ENCODE measurements around the gene WFDC10B. TPM values are rescaled to one million over a fixed set of nuclear protein-coding genes. Genes with fewer than 3 reads are reported as not detected.

Gene WFDC10B
- polyA plus RNA-seq (2011; rRNA removed) = not detected in 2 replicates
- polyA plus RNA-seq (2012; cell fraction: cytosol; rRNA removed) = not detected in 2 replicates
- not detected in 2 replicates for polyA plus RNA-seq (2012; cell fraction: nucleus; rRNA removed)
- not detected in 3 replicates for polyA plus RNA-seq (2017; fragmentation: RNase III; extraction: RNeasy Plus Mini Kit Qiagen cat#74134 plus additional on column Dnase treatment)
- not detected in 2 replicates for polyA minus RNA-seq (2011; rRNA and poly(A)+ RNA removed)

DNA sequence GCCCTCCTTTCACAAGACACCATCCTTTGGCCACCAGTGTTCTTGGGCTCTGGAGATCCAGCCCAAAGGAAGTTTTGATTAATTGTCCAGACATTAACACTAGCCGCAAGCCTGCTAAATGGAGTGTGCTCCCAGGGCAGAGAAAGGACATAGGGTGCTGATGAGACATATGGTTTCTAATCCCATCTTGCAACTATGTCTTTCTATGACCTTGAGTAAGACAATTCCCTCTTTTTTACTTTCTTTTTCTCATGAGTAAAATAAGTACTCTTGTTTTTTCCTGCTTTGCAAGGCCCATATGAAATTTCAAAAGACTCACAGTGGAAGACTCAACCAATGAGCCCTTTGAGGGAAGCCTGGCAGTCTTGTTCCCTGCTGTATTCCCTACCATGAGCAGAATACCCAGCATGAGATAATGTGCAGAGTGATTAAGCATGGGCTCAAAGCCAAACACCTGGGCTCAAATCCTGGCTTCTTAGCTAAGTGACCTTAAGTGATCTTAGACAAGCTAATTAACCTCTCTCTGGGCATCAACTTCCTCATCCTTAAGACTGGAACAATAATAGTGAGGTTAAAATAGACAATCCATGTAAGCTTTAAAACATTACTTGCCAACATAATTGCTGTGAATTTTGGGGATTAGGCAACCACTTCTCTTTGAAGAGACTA, at the start of gene WFDC10B:
TSS of gene WFDC10B (minus strand) at position 51 of the 669 bp plus-strand sequence. CDS start 19,027 bp downstream, outside the sequence.
- TF ChIP-seq SREBF2 (IDR thresholded peaks at IDR 0.05) = no peak
- no peak for TF ChIP-seq EHF (CRISPR knock-in tag; IDR thresholded peaks at IDR 0.05)
- no peak for TF ChIP-seq HOXA7 (CRISPR knock-in tag; IDR thresholded peaks at IDR 0.05)
- TF ChIP-seq FOSL2 (IDR thresholded peaks at IDR 0.05) = no peak
- TF ChIP-seq FOSL2 (CRISPR knock-in tag; IDR thresholded peaks at IDR 0.05) = no peak
- TF ChIP-seq PBX3 (IDR thresholded peaks at IDR 0.05) = no peak
- TF ChIP-seq ZNF302 (CRISPR knock-in tag; IDR thresholded peaks at IDR 0.05) = no peak
- TF ChIP-seq REST (IDR thresholded peaks at IDR 0.05) = no peak
- no peak for TF ChIP-seq CBX8 (IDR thresholded peaks at IDR 0.05)
- TF ChIP-seq KDM5A (IDR thresholded peaks at IDR 0.05) = no peak
- TF ChIP-seq, protein P1, sequence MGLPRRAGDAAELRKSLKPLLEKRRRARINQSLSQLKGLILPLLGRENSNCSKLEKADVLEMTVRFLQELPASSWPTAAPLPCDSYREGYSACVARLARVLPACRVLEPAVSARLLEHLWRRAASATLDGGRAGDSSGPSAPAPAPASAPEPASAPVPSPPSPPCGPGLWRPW (IDR thresholded peaks at IDR 0.05) = no peak
- no peak for TF ChIP-seq MAZ (IDR thresholded peaks at IDR 0.05; ENCODE audit: borderline replicate concordance, low read depth, low read length)
- TF ChIP-seq NR3C1 (IDR thresholded peaks at IDR 0.05) = no peak
- TF ChIP-seq FOXS1 (CRISPR knock-in tag; IDR thresholded peaks at IDR 0.05) = no peak
- ATAC-seq (no peak), DNase-seq (ENCODE audit: low read depth in 1 of 2, low spot score in 1 of 2) (no peak), FAIRE-seq (no peak)
- POLR2A ChIA-PET = no interaction called here
- no peak within 1 kb of the TSS for H3K27ac ChIP-seq
- H3K4me3 ChIP-seq = no peak within 1 kb of the TSS
- H3K9me3 ChIP-seq = no peaks in the 10 kb centered on the region
- no peaks in the 10 kb centered on the region for H3K4me1 ChIP-seq
- H3K4me2 ChIP-seq = no peak within 1 kb of the TSS
- CTCF ChIA-PET = interaction anchor here (1.2 to 1.5 kb wide), 2 partner anchors 66 to 412 kb away, joined by 3 to 4 read pairs; no protein-coding TSS in a partner anchor
- 82% methylated on average over 1 of the region's 1 CpG for WGBS (ENCODE audit: missing lambda C conversion rate)

DNA sequence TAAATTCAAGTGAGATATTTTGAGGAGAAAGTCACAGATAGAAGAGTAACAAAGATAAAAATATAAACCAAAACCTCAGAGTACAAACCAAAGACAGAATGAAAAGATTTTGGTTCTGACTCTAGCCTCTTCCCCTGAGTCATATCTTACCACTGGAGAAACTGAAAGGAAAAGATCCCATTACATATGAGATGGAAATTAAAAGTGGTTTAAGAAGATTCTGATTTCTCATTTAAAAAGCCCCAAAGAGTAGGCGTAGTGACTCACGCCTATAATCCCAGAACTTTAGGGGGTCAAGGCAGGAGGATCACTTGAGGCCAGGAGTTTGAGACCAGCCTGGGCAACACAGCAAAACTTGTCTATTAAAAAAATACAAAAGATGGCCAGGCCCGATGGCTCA, 47.9 kb upstream of the WFDC10B start:
- ChIA-PET POLR2A (no interaction called here), CTCF (interaction anchor here (2.1 kb wide), 1 partner anchor 18 kb away, joined by 8 read pairs; no protein-coding TSS in a partner anchor)
- TF ChIP-seq EHMT2 (IDR thresholded peaks at IDR 0.05; ENCODE audit: low read depth) (no peak), TFCP2L1 (CRISPR knock-in tag; IDR thresholded peaks at IDR 0.05) (no peak), RCOR1 (IDR thresholded peaks at IDR 0.05; ENCODE audit: low read depth, low read length) (no peak), ZFP36 (IDR thresholded peaks at IDR 0.05; ENCODE audit: borderline replicate concordance, partially characterized antibody) (no peak), ZNF302 (CRISPR knock-in tag; IDR thresholded peaks at IDR 0.05) (no peak), HOXB13 (CRISPR knock-in tag; IDR thresholded peaks at IDR 0.05; ENCODE audit: low read depth) (no peak), POLR2A (IDR thresholded peaks at IDR 0.05; ENCODE audit: low read length) (no peak), NPAS2 (CRISPR knock-in tag; IDR thresholded peaks at IDR 0.05; ENCODE audit: borderline replicate concordance) (no peak), CHD4 (IDR thresholded peaks at IDR 0.05; ENCODE audit: borderline replicate concordance) (no peak)
- TF ChIP-seq, protein P2, sequence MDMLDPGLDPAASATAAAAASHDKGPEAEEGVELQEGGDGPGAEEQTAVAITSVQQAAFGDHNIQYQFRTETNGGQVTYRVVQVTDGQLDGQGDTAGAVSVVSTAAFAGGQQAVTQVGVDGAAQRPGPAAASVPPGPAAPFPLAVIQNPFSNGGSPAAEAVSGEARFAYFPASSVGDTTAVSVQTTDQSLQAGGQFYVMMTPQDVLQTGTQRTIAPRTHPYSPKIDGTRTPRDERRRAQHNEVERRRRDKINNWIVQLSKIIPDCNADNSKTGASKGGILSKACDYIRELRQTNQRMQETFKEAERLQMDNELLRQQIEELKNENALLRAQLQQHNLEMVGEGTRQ (IDR thresholded peaks at IDR 0.05) = no peak
- TF ChIP-seq, protein P3, sequence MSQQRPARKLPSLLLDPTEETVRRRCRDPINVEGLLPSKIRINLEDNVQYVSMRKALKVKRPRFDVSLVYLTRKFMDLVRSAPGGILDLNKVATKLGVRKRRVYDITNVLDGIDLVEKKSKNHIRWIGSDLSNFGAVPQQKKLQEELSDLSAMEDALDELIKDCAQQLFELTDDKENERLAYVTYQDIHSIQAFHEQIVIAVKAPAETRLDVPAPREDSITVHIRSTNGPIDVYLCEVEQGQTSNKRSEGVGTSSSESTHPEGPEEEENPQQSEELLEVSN (IDR thresholded peaks at IDR 0.05; ENCODE audit: borderline replicate concordance, low read depth) = no peak
- WGBS (ENCODE audit: missing lambda C conversion rate) = 70% methylated on average over 3 of the region's 3 CpGs
- DNase-seq (ENCODE audit: low read depth in 1 of 2, low spot score in 1 of 2) (no peak), FAIRE-seq (no peak), ATAC-seq (no peak)
- Histone ChIP-seq H3K4me2 (no peak overlapping the region), H3K4me3 (no peak overlapping the region), H3K9me3 (no peaks in the 10 kb centered on the region; the same call in 2 of the 3 replicates), H3K27ac (no peak overlapping the region), H3K4me1 (no peaks in the 10 kb centered on the region)

Measured in A549 (cell line).